ENCODE measurements around the gene CELA2A. TPM values are rescaled to one million over a fixed set of nuclear protein-coding genes. Genes with fewer than 3 reads are reported as not detected.

CELA2A gene
- total and polyA plus RNA-seq, 10 of the 15 experiments (the other 5 are each of a cell fraction or from before 2014, with no cell fraction given): 0.90 TPM; not detected in 9

DNA sequence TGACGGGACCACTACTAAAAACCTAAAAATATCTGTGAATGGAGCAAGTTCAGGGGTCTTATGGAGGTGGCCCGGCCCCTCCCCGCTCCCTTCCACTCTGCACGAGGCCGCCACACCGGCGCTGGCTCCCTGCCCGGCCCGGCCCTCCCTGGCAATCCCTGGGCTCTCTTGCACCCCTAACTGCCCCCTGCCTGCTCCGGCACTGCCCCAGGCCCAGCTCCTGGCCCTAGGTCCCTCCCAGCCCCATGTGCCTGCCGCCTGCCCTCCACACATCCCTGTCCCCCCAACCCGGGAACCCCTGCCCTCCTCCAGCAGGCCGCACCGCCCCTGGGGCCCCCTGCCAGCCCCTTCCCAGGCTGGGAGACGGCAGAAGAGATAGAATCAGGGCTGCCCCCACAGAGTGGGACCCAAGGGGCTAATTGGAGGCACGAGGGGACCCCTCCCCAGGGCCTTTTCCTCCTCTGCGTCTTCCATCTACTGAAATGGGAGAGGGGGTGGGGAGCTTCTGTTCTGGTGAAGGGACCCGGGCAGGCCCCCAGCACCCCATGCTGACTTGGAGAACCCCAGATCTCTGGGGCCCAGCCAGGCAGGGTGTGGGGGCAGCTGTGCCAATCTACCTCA is 27.6 kb upstream of the CELA2A start:
- H3K27ac ChIP-seq (ENCODE audit: control insufficient read depth, insufficient read depth): no peak overlapping the region
- ChIA-PET SMC1A (ENCODE audit: uncharacterized antibody, unreplicated experiment) (interaction anchor here (6.2 kb wide), 1 partner anchor 105 kb away, joined by 64 read pairs; no protein-coding TSS in a partner anchor), CTCF (interaction anchor here (0.6 to 10.2 kb wide), 4 partner anchors 10 to 166 kb away, joined by 3 to 178 read pairs (median 4); no protein-coding TSS in a partner anchor), RAD21 (ENCODE audit: unreplicated experiment) (interaction anchor here (0.8 to 1.0 kb wide), 2 partner anchors 16 to 106 kb away, joined by 3 read pairs; no protein-coding TSS in a partner anchor), POLR2A (no interaction called here)
- no peak overlapping the region for H2AFZ ChIP-seq (ENCODE audit: control insufficient read depth, low read depth, low read length)
- BruUV-seq (replicated peaks): TSS peak; percentile 54
- no peaks in the 10 kb centered on the region for H3K9me3 ChIP-seq (replicated peaks; ENCODE audit: control insufficient read depth, insufficient read depth, low read length)
- H3K4me2 ChIP-seq (ENCODE audit: control insufficient read depth, insufficient read depth): no peak overlapping the region
- intact Hi-C loops (cut with micrococcal nuclease; ENCODE audit: unreplicated experiment): no loop called here
- no peaks in the 10 kb centered on the region for H3K4me1 ChIP-seq (ENCODE audit: control insufficient read depth, insufficient read depth, low read length)
- peaks cover 4% of the 10 kb centered on the region; the same call in 1 of the 2 replicates for H4K20me1 ChIP-seq (ENCODE audit: control insufficient read depth, insufficient read depth)
- H3K9ac ChIP-seq (ENCODE audit: control insufficient read depth, insufficient read depth, low read length): no peak overlapping the region
- TF ChIP-seq RBBP5 (conservative IDR thresholded peaks at IDR 0.05): no peak
- no peak for TF ChIP-seq HCFC1 (IDR thresholded peaks at IDR 0.05; ENCODE audit: low read length)
- no peak for TF ChIP-seq PAX5 (IDR thresholded peaks at IDR 0.05; ENCODE audit: borderline replicate concordance, low read depth, low read length)
- TF ChIP-seq E2F4 (IDR thresholded peaks at IDR 0.05; ENCODE audit: low read depth, low read length): no peak
- no peak for TF ChIP-seq TCF3 (IDR thresholded peaks at IDR 0.05; ENCODE audit: borderline replicate concordance, insufficient read depth, low read depth, low read length)
- no peak for TF ChIP-seq RELB (IDR thresholded peaks at IDR 0.05; ENCODE audit: low read depth)
- no peak for TF ChIP-seq IRF3 (IDR thresholded peaks at IDR 0.05)
- TF ChIP-seq TCF12 (IDR thresholded peaks at IDR 0.05; ENCODE audit: low read depth, low read length): no peak
- H3K4me3 ChIP-seq: no peak overlapping the region
- ATAC-seq (no peak), FAIRE-seq (no peak), DNase-seq (ENCODE audit: low read depth, low spot score) (no peak)
- in situ Hi-C loops (cut with MboI): loop anchor here (5.0 kb wide), 1 partner anchor 102 kb away; no protein-coding TSS in a partner anchor
- H3K27me3 ChIP-seq (replicated peaks in 1 of 2; ENCODE audit: control insufficient read depth in 2 of 2, insufficient read depth in 2 of 2, low read length in 1 of 2): no peaks in the 10 kb centered on the region
- 91% methylated on average over 18 of the region's 18 CpGs for WGBS (ENCODE audit: insufficient coverage, insufficient replicate concordance, low lambda C conversion rate, missing lambda C conversion rate)
- H3K36me3 ChIP-seq (ENCODE audit: control insufficient read depth in 2 of 2, insufficient read depth in 2 of 2, low read length in 1 of 2): peaks cover 4 to 23% of the 10 kb centered on the region in 2 experiments; a peak in 3 of 4 replicates
- no peaks in the 10 kb centered on the region; the same call in 1 of the 2 replicates for H3K79me2 ChIP-seq (ENCODE audit: control insufficient read depth, insufficient read depth, low read length)
